ENCODE measurements around the gene CCSER1.

GRCh38 chr4:91426725-91427124 lies 1299.5 kb downstream of the CCSER1 start:
- TF ChIP-seq, protein P1, sequence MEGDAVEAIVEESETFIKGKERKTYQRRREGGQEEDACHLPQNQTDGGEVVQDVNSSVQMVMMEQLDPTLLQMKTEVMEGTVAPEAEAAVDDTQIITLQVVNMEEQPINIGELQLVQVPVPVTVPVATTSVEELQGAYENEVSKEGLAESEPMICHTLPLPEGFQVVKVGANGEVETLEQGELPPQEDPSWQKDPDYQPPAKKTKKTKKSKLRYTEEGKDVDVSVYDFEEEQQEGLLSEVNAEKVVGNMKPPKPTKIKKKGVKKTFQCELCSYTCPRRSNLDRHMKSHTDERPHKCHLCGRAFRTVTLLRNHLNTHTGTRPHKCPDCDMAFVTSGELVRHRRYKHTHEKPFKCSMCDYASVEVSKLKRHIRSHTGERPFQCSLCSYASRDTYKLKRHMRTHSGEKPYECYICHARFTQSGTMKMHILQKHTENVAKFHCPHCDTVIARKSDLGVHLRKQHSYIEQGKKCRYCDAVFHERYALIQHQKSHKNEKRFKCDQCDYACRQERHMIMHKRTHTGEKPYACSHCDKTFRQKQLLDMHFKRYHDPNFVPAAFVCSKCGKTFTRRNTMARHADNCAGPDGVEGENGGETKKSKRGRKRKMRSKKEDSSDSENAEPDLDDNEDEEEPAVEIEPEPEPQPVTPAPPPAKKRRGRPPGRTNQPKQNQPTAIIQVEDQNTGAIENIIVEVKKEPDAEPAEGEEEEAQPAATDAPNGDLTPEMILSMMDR (conservative IDR thresholded peaks at IDR 0.05; ENCODE audit: low read length) = no peak
- TF ChIP-seq EZH2phosphoT487 (IDR thresholded peaks at IDR 0.05; ENCODE audit: borderline replicate concordance, low read depth, low read length) = no peak
